Measurements from ENCODE around the gene SAP30.

The SAP30 gene

GRCh38 chr4:173405840-173406606 is 35.3 kb downstream of the SAP30 start:
- Histone ChIP-seq H3K27me3 (ENCODE audit: control insufficient read depth, insufficient read depth, low read length) (no peaks in the 10 kb centered on the region), H3K27ac (ENCODE audit: low read depth, low read length) (no peak overlapping the region), H3K9ac (ENCODE audit: low read length) (no peak overlapping the region), H3K4me1 (ENCODE audit: control insufficient read depth, insufficient read depth, low read length) (no peaks in the 10 kb centered on the region), H3K36me3 (ENCODE audit: control insufficient read depth, insufficient read depth, low read length) (no peaks in the 10 kb centered on the region), H3K4me3 (ENCODE audit: low read length) (no peak overlapping the region)

- H3K27me3 ChIP-seq (ENCODE audit: control insufficient read depth, insufficient read depth, low read length) = no peaks in the 10 kb centered on the region
- no peaks in the 10 kb centered on the region for H3K36me3 ChIP-seq (ENCODE audit: control insufficient read depth, insufficient read depth, low read length)
- no peak overlapping the region for H3K9ac ChIP-seq (ENCODE audit: low read length)
- no peaks in the 10 kb centered on the region for H3K4me1 ChIP-seq (ENCODE audit: control insufficient read depth, insufficient read depth, low read length)
- no peak overlapping the region for H3K27ac ChIP-seq (ENCODE audit: low read depth, low read length)
- no peak overlapping the region for H3K4me3 ChIP-seq (ENCODE audit: low read length)
Measured at GRCh38 chr4:173410079-173410478, 39.3 kb downstream of the SAP30 start.

GRCh38 chr4:173411106-173411693 is 40.4 kb downstream of the SAP30 start:
- Histone ChIP-seq H3K4me3 (ENCODE audit: low read length) (no peak overlapping the region), H3K4me1 (ENCODE audit: control insufficient read depth, insufficient read depth, low read length) (no peaks in the 10 kb centered on the region), H3K27ac (ENCODE audit: low read depth, low read length) (no peak overlapping the region), H3K27me3 (ENCODE audit: control insufficient read depth, insufficient read depth, low read length) (no peaks in the 10 kb centered on the region), H3K9ac (ENCODE audit: low read length) (no peak overlapping the region), H3K36me3 (ENCODE audit: control insufficient read depth, insufficient read depth, low read length) (no peaks in the 10 kb centered on the region)

DNA sequence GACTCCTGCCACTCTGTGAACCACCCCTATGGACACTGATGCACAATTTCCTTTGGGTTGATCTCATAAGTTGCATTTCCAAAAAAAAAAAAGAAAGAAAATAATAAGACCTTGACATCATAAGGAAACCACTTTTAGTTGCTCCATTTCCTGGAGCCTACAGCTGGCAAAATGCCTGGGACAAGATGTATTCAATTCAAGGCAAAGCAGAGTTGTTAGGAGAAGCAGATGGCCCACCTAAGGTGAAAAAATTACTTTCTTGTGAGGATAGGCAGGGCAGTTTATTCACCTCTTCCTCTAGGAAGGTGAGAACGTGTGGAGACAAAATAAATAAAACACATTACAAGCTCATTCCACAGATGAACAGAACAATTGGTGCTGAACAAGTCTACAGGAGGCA is 42.3 kb downstream of the SAP30 start:
- no peaks in the 10 kb centered on the region for H3K4me1 ChIP-seq (ENCODE audit: control insufficient read depth, insufficient read depth, low read length)
- no peak overlapping the region for H3K9ac ChIP-seq (ENCODE audit: low read length)
- no peaks in the 10 kb centered on the region for H3K36me3 ChIP-seq (ENCODE audit: control insufficient read depth, insufficient read depth, low read length)
- no peaks in the 10 kb centered on the region for H3K27me3 ChIP-seq (ENCODE audit: control insufficient read depth, insufficient read depth, low read length)
- H3K4me3 ChIP-seq (ENCODE audit: low read length) = no peak overlapping the region
- no peak overlapping the region for H3K27ac ChIP-seq (ENCODE audit: low read depth, low read length)

DNA sequence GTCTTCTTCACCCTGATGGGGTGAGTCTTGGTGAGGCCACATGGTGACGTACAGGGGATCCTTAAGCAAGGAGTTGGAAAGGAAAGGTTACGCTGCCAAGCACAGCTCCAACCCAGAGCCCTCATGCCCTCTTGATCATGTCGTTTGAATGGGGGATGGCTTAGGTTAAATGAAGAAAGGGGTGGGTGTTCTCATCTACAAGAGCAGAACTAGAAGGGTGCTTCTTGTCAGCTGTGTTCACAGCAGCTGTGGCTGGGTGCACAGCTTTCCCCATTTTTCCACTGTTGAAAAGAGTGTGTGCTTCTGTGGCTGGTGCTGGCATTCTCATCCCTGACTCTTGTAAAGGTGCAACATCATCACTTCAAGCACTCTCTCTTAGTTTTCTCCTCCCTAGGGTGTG is 43.7 kb downstream of the SAP30 start:
- H3K36me3 ChIP-seq (ENCODE audit: control insufficient read depth, insufficient read depth, low read length) = no peaks in the 10 kb centered on the region
- no peaks in the 10 kb centered on the region for H3K27me3 ChIP-seq (ENCODE audit: control insufficient read depth, insufficient read depth, low read length)
- no peak overlapping the region for H3K9ac ChIP-seq (ENCODE audit: low read length)
- no peak overlapping the region for H3K4me3 ChIP-seq (ENCODE audit: low read length)
- H3K4me1 ChIP-seq (ENCODE audit: control insufficient read depth, insufficient read depth, low read length) = no peaks in the 10 kb centered on the region
- no peak overlapping the region for H3K27ac ChIP-seq (ENCODE audit: low read depth, low read length)

DNA sequence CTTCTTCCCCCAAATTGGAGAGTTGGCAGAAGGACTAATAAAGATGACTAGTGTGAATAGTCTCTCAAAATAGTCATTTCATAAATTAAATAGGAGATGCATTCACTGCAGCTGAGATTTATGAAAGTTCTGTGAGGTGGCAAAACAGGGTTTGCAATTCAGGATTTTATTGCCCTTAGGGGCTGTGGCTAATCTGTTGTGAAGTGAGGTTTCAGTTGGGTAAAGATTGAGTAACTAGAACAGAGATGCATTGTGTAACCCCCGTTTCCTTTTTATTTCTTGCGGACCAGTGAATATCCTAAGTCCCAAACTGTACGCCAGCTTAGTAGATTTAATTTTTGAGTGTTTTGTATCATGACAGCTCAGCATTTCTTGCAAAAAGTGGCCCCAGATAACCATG is 44.3 kb downstream of the SAP30 start:
- H3K4me1 ChIP-seq (ENCODE audit: control insufficient read depth, insufficient read depth, low read length) = no peaks in the 10 kb centered on the region
- no peak overlapping the region for H3K9ac ChIP-seq (ENCODE audit: low read length)
- no peaks in the 10 kb centered on the region for H3K36me3 ChIP-seq (ENCODE audit: control insufficient read depth, insufficient read depth, low read length)
- no peak overlapping the region for H3K27ac ChIP-seq (ENCODE audit: low read depth, low read length)
- H3K27me3 ChIP-seq (ENCODE audit: control insufficient read depth, insufficient read depth, low read length) = no peaks in the 10 kb centered on the region
- H3K4me3 ChIP-seq (ENCODE audit: low read length) = no peak overlapping the region

DNA sequence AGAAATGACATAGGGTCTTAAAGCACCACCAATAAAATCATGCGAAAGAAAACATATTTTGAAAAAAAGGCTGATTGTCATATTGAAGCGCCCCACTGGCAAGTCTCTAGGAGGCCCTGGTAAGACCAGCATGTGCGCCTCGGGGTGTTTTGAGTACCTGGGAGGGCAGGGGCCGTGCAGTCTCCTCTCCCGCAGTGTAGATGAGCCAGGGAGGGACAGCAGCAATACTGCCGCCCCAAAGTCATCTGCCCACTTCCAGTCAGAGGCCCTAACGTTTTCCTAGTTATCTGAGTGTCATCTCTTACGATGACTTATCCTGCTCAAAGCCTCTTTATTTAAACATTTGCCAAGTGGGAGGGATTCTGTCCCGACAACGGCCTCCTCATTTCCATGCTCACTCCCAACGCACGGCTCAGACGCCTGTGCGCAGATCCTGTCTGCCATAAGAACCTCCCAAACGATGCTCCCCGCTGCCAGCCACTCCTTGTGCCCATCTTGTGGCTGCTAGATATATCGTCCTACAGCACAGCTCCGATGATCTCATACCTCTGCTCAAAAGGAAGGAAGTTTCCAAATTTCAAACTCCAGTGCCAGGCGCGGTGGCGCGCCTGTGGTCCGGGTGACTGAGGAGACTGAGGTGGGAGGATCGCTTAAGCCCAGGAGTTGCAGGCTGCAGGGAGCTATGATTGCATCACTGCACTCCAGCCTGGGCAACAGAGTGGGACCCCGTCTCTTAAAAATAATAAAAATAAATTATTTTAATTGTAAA is 45.3 kb downstream of the SAP30 start:
- H3K27ac ChIP-seq (ENCODE audit: low read depth, low read length) = no peak overlapping the region
- H3K9ac ChIP-seq (ENCODE audit: low read length) = no peak overlapping the region
- H3K4me1 ChIP-seq (ENCODE audit: control insufficient read depth, insufficient read depth, low read length) = peaks cover 3% of the 10 kb centered on the region
- H3K4me3 ChIP-seq (ENCODE audit: low read length) = no peak overlapping the region
- no peaks in the 10 kb centered on the region for H3K27me3 ChIP-seq (ENCODE audit: control insufficient read depth, insufficient read depth, low read length)
- H3K36me3 ChIP-seq (ENCODE audit: control insufficient read depth, insufficient read depth, low read length) = no peaks in the 10 kb centered on the region

DNA sequence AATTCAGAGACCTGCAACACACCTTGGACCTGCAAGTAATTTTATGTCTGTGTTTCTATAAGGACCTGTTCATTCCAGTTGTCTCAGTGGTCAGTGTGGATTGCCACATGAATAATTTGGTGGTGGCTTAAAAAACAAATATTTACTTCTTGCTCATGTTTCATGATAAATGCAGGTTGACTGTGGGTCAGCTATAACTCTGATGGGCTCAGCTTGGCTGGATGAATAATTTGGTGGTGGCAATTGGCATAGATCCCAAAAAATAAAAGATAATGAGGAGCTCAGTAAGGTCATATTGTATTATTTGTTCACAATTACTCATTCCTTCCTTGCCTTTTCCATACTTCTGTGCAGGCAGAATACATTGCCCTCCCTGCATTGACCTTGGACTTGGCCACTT is 47.1 kb downstream of the SAP30 start:
- Histone ChIP-seq H3K27me3 (ENCODE audit: control insufficient read depth, insufficient read depth, low read length) (no peaks in the 10 kb centered on the region), H3K4me1 (ENCODE audit: control insufficient read depth, insufficient read depth, low read length) (peaks cover 3% of the 10 kb centered on the region), H3K9ac (ENCODE audit: low read length) (no peak overlapping the region), H3K36me3 (ENCODE audit: control insufficient read depth, insufficient read depth, low read length) (no peaks in the 10 kb centered on the region), H3K27ac (ENCODE audit: low read depth, low read length) (no peak overlapping the region), H3K4me3 (ENCODE audit: low read length) (no peak overlapping the region)

- Histone ChIP-seq H3K27ac (ENCODE audit: low read depth, low read length) (no peak overlapping the region), H3K27me3 (ENCODE audit: control insufficient read depth, insufficient read depth, low read length) (no peaks in the 10 kb centered on the region), H3K36me3 (ENCODE audit: control insufficient read depth, insufficient read depth, low read length) (no peaks in the 10 kb centered on the region), H3K4me1 (ENCODE audit: control insufficient read depth, insufficient read depth, low read length) (peaks cover 3% of the 10 kb centered on the region), H3K4me3 (ENCODE audit: low read length) (no peak overlapping the region), H3K9ac (ENCODE audit: low read length) (no peak overlapping the region)
Measured at GRCh38 chr4:173418639-173419038, 47.9 kb downstream of the SAP30 start.

- H3K4me1 ChIP-seq (ENCODE audit: control insufficient read depth, insufficient read depth, low read length) = peaks cover 3% of the 10 kb centered on the region
- H3K27ac ChIP-seq (ENCODE audit: low read depth, low read length) = no peak overlapping the region
- no peak overlapping the region for H3K9ac ChIP-seq (ENCODE audit: low read length)
- peak overlapping the region; percentile 27 for H3K4me3 ChIP-seq (ENCODE audit: low read length)
- no peaks in the 10 kb centered on the region for H3K36me3 ChIP-seq (ENCODE audit: control insufficient read depth, insufficient read depth, low read length)
- H3K27me3 ChIP-seq (ENCODE audit: control insufficient read depth, insufficient read depth, low read length) = no peaks in the 10 kb centered on the region
Measured at GRCh38 chr4:173420324-173420752, 49.6 kb downstream of the SAP30 start.

GRCh38 chr4:173420801-173421200 is 50.0 kb downstream of the SAP30 start:
- no peak overlapping the region for H3K9ac ChIP-seq (ENCODE audit: low read length)
- H3K27ac ChIP-seq (ENCODE audit: low read depth, low read length) = no peak overlapping the region
- H3K4me1 ChIP-seq (ENCODE audit: control insufficient read depth, insufficient read depth, low read length) = peaks cover 3% of the 10 kb centered on the region
- peak overlapping the region; percentile 27 for H3K4me3 ChIP-seq (ENCODE audit: low read length)
- no peaks in the 10 kb centered on the region for H3K27me3 ChIP-seq (ENCODE audit: control insufficient read depth, insufficient read depth, low read length)
- no peaks in the 10 kb centered on the region for H3K36me3 ChIP-seq (ENCODE audit: control insufficient read depth, insufficient read depth, low read length)

GRCh38 chr4:173424899-173425805 is 54.4 kb downstream of the SAP30 start:
- H3K9ac ChIP-seq (ENCODE audit: low read length) = no peak overlapping the region
- no peaks in the 10 kb centered on the region for H3K27me3 ChIP-seq (ENCODE audit: control insufficient read depth, insufficient read depth, low read length)
- H3K27ac ChIP-seq (ENCODE audit: low read depth, low read length) = no peak overlapping the region
- H3K4me3 ChIP-seq (ENCODE audit: low read length) = no peak overlapping the region
- H3K4me1 ChIP-seq (ENCODE audit: control insufficient read depth, insufficient read depth, low read length) = peaks cover 3% of the 10 kb centered on the region
- no peaks in the 10 kb centered on the region for H3K36me3 ChIP-seq (ENCODE audit: control insufficient read depth, insufficient read depth, low read length)

Data from rectal smooth muscle tissue (tissue), 1 donor.